HepG2 (cell line): ENCODE measurements around the gene WDR81. TPM values are rescaled to one million over a fixed set of nuclear protein-coding genes. Genes with fewer than 3 reads are reported as not detected.

Experiments used
- ARID2 ChIP-seq: sonication (generic); formaldehyde crosslinking; IDR thresholded peaks from 2 replicates; pipeline ENCODE4 v1.8.1; 2022; ENCODE audit warnings: mild to moderate bottlenecking, missing genetic modification reagents, borderline replicate concordance
- GABPA ChIP-seq, 2 experiments: IDR thresholded peaks; 2 replicates each; pipeline ENCODE4 v1.6.1; 2011 to 2016; ENCODE audit warnings: low read depth in 2 of 2, low read length in 1 of 2, missing biosample characterization in 1 of 2, missing genetic modification characterization in 1 of 2
- HDAC6 ChIP-seq: fragments of 200-600 bp; sonication (generic); IDR thresholded peaks from 2 replicates; pipeline ENCODE4 v1.7.0; 2017; ENCODE audit warnings: mild to moderate bottlenecking, antibody characterized with exemption, low read length, low read depth
- JUND ChIP-seq: sonication (generic); formaldehyde crosslinking; IDR thresholded peaks from 2 replicates; pipeline ENCODE4 v1.8.0; 2022; ENCODE audit warnings: mild to moderate bottlenecking, missing genetic modification reagents
- KDM4B ChIP-seq: sonication (generic); formaldehyde crosslinking; IDR thresholded peaks from 2 replicates; pipeline ENCODE4 v1.4.0; 2020; ENCODE audit warnings: missing genetic modification reagents
- MTA3 ChIP-seq: sonication (generic); formaldehyde crosslinking; IDR thresholded peaks from 2 replicates; pipeline ENCODE4 v1.4.0; 2020; ENCODE audit warnings: missing genetic modification reagents
- NCOA2 ChIP-seq: sonication (generic); formaldehyde crosslinking; IDR thresholded peaks from 2 replicates; pipeline ENCODE4 v1.8.0; 2022; ENCODE audit warnings: inconsistent platforms
- SCMH1 ChIP-seq: sonication (generic); formaldehyde crosslinking; IDR thresholded peaks from 2 replicates; pipeline ENCODE4 v1.9.0; 2021; ENCODE audit warnings: missing genetic modification reagents, mild to moderate bottlenecking, borderline replicate concordance
- SMAD9 ChIP-seq: sonication (generic); formaldehyde crosslinking; IDR thresholded peaks from 2 replicates; pipeline ENCODE4 v1.5.1; 2020; ENCODE audit warnings: mild to moderate bottlenecking, missing genetic modification reagents
- TAF1 ChIP-seq: sonication (generic); formaldehyde crosslinking; IDR thresholded peaks from 2 replicates; pipeline ENCODE4 v1.4.0; 2020; ENCODE audit warnings: missing genetic modification reagents
- TRIM22 ChIP-seq: fragments of 450-650 bp; IDR thresholded peaks from 2 replicates; pipeline ENCODE4 v1.6.1; 2017
- XBP1 ChIP-seq: sonication (generic); formaldehyde crosslinking; IDR thresholded peaks from 2 replicates; pipeline ENCODE4 v1.5.0; 2020; ENCODE audit warnings: missing genetic modification reagents
- ZKSCAN8 ChIP-seq: IDR thresholded peaks from 2 replicates; pipeline ENCODE4 v1.6.1; 2016; ENCODE audit warnings: borderline replicate concordance, missing genetic modification reagents, missing compliant biosample characterization
- ZNF207 ChIP-seq: fragments of 450-650 bp; IDR thresholded peaks from 2 replicates; pipeline ENCODE4 v1.6.1; 2016; ENCODE audit warnings: antibody characterized with exemption, borderline replicate concordance
- ZNF34 ChIP-seq: sonication (generic); formaldehyde crosslinking; IDR thresholded peaks from 2 replicates; pipeline ENCODE4 v1.4.0; 2020; ENCODE audit warnings: mild to moderate bottlenecking, missing genetic modification reagents, borderline replicate concordance
- ZNF660 ChIP-seq: sonication (generic); formaldehyde crosslinking; IDR thresholded peaks from 2 replicates; pipeline ENCODE4 v1.5.1; 2020; ENCODE audit warnings: mild to moderate bottlenecking, low read depth, missing genetic modification reagents, borderline replicate concordance
- ZNF773 ChIP-seq: sonication (generic); formaldehyde crosslinking; IDR thresholded peaks from 2 replicates; pipeline ENCODE4 v1.4.0; 2020; ENCODE audit warnings: missing genetic modification reagents, borderline replicate concordance
- ZNF792 ChIP-seq: IDR thresholded peaks from 2 replicates; pipeline ENCODE4 v1.6.1; 2016
- ZNF816 ChIP-seq: sonication (generic); formaldehyde crosslinking; IDR thresholded peaks from 2 replicates; pipeline ENCODE4 v1.8.0; 2022; ENCODE audit warnings: missing genetic modification reagents, mild to moderate bottlenecking, borderline replicate concordance
- polyA plus RNA-seq, 8 experiments: library from polyadenylated mRNA; depleted of rRNA in 3 of 8; stranded (reverse) in 7 of 8; unstranded in 1 of 8; fragments of >200 nt; fragmentation: Illumina TruSeq in 4 of 8; extraction: Trizol in 4 of 8; gene quantifications; 2 replicates each; pipeline versions ENCODE4 v1.2.1 to v1.2.3, GENCODE V29; 2011 to 2016; ENCODE audit warnings: low read depth in 4 of 8, missing spikeins in 1 of 8, mixed read lengths in 1 of 8; ENCODE audit not compliant: insufficient read depth in 1 of 8
- total RNA-seq, 5 experiments: library from RNA; depleted of rRNA; stranded (reverse); fragments of >200 nt; fragmentation: Illumina TruSeq; extraction: Trizol; gene quantifications; 2 replicates each; pipeline ENCODE4 v1.2.3, GENCODE V29; 2016; ENCODE audit warnings: low read depth in 1 of 5
- TF ChIP-seq, protein P1 (sequence below): sonication (generic); formaldehyde crosslinking; IDR thresholded peaks from 2 replicates; pipeline ENCODE4 v1.4.0; 2020; ENCODE audit warnings: missing genetic modification reagents; ENCODE audit errors: not compliant biosample characterization
- TF ChIP-seq, protein P2 (sequence below): sonication (generic); formaldehyde crosslinking; IDR thresholded peaks from 2 replicates; pipeline ENCODE4 v1.4.0; 2020; ENCODE audit warnings: missing genetic modification reagents, borderline replicate concordance
- TF ChIP-seq, protein P3 (sequence below): sonication (generic); formaldehyde crosslinking; IDR thresholded peaks from 2 replicates; pipeline ENCODE4 v1.4.0; 2020; ENCODE audit warnings: missing genetic modification reagents

WDR81 gene
- total and polyA plus RNA-seq, 2 of the 13 experiments (the other 11 are each of a cell fraction or from before 2014, with no cell fraction given), result 9.1 to 16.7 TPM

DNA sequence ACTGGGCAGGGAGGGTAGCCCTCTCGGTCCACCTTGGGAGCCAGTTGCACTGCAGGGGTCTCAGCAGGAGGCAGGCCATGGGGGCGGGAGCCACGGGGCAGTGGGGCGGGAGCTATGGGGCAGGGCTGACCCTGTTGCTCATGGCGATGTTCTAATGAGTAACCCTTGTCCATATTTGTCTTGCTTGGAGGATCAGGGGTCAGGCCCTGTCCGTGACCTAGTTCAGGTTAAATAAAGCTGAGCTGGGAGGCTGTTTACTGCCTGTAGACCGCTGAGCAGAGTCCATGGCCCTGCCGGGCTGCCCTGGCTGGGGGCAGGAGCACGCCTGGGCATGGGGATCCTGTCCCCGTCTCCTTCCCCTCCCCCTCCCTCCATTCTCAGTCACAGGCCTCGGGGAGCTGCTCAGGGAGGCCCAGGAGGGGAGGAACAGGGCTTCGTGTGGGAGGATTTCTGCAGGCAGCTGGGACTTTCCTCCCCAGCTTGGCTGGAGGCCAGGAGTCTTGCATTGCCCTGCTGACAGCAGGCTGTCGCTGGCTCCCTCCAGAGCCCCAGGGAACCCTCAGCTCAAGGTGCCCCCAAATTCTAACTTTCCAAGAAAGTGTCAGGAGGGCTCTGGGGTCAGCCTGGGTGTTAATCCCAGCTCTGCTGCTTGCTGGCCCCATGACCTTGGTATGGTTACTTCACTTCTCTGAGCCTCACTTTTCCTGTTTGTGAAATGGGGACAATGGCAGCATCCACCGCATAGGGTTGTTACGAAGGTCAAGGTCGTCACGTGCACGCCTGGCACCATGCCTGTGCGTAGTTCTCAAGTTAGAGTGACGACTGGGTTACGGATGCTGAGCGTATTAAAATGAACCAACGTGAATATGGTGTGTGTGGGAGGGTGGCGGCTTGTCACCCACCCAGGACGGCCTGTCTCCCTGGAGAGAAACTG, 12.1 kb downstream of the WDR81 start (continued):
- TF ChIP-seq SCMH1 (CRISPR knock-in tag) (no peak), TAF1 (peak; percentile 36; the same call in 1 of the 2 replicates), ZNF792 (no peak; the same call in 1 of the 2 replicates), KDM4B (CRISPR knock-in tag) (peak; percentile 99), ZNF34 (peak; percentile 28; the same call in 1 of the 2 replicates), ZNF207 (no peak), NCOA2 (CRISPR knock-in tag) (peak; percentile 98), SMAD9 (no peak), ZKSCAN8 (peak; percentile 78; the same call in 1 of the 2 replicates), GABPA (IDR thresholded peaks at IDR 0.05; ENCODE audit: low read depth, low read length) (no peak), GABPA (CRISPR knock-in tag; IDR thresholded peaks at IDR 0.05; ENCODE audit: low read depth) (peak; percentile 59), ZNF660 (CRISPR knock-in tag) (no peak), JUND (CRISPR knock-in tag) (peak; percentile 60; the same call in 1 of the 2 replicates), HDAC6 (no peak), ZNF816 (CRISPR knock-in tag) (peak; percentile 43; the same call in 1 of the 2 replicates), ZNF773 (CRISPR knock-in tag) (no peak), MTA3 (CRISPR knock-in tag) (no peak), XBP1 (no peak), TRIM22 (no peak), ARID2 (CRISPR knock-in tag) (peak; percentile 28; the same call in 1 of the 2 replicates)
- TF ChIP-seq, protein P1, sequence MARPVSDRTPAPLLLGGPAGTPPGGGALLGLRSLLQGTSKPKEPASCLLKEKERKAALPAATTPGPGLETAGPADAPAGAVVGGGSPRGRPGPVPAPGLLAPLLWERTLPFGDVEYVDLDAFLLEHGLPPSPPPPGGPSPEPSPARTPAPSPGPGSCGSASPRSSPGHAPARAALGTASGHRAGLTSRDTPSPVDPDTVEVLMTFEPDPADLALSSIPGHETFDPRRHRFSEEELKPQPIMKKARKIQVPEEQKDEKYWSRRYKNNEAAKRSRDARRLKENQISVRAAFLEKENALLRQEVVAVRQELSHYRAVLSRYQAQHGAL (CRISPR knock-in tag), result peak; percentile 30
- TF ChIP-seq, protein P2, sequence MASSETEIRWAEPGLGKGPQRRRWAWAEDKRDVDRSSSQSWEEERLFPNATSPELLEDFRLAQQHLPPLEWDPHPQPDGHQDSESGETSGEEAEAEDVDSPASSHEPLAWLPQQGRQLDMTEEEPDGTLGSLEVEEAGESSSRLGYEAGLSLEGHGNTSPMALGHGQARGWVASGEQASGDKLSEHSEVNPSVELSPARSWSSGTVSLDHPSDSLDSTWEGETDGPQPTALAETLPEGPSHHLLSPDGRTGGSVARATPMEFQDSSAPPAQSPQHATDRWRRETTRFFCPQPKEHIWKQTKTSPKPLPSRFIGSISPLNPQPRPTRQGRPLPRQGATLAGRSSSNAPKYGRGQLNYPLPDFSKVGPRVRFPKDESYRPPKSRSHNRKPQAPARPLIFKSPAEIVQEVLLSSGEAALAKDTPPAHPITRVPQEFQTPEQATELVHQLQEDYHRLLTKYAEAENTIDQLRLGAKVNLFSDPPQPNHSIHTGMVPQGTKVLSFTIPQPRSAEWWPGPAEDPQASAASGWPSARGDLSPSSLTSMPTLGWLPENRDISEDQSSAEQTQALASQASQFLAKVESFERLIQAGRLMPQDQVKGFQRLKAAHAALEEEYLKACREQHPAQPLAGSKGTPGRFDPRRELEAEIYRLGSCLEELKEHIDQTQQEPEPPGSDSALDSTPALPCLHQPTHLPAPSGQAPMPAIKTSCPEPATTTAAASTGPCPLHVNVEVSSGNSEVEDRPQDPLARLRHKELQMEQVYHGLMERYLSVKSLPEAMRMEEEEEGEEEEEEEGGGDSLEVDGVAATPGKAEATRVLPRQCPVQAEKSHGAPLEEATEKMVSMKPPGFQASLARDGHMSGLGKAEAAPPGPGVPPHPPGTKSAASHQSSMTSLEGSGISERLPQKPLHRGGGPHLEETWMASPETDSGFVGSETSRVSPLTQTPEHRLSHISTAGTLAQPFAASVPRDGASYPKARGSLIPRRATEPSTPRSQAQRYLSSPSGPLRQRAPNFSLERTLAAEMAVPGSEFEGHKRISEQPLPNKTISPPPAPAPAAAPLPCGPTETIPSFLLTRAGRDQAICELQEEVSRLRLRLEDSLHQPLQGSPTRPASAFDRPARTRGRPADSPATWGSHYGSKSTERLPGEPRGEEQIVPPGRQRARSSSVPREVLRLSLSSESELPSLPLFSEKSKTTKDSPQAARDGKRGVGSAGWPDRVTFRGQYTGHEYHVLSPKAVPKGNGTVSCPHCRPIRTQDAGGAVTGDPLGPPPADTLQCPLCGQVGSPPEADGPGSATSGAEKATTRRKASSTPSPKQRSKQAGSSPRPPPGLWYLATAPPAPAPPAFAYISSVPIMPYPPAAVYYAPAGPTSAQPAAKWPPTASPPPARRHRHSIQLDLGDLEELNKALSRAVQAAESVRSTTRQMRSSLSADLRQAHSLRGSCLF (CRISPR knock-in tag), result no peak
- TF ChIP-seq, protein P3, sequence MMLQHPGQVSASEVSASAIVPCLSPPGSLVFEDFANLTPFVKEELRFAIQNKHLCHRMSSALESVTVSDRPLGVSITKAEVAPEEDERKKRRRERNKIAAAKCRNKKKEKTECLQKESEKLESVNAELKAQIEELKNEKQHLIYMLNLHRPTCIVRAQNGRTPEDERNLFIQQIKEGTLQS, result peak; percentile 65; the same call in 1 of the 2 replicates
